ENCODE results near the gene MAVS. TPM values are rescaled to one million over a fixed set of nuclear protein-coding genes. Genes with fewer than 3 reads are reported as not detected.
"Not testable (repeated sequence)": the region's sequence is repeated elsewhere in the genome, so short reads cannot be mapped to it uniquely, and the experiment has no call there.

Gene MAVS
- total RNA-seq, 2 experiments from 2014 or later, result 32.4 to 33.0 TPM

- ChIA-PET CTCF (interaction anchor here (0.6 kb wide), 1 partner anchor 86 kb away, joined by 3 read pairs; no protein-coding TSS in a partner anchor), POLR2A (no interaction called here)
Observed at GRCh38 chr20:3896302-3896701, 49.7 kb downstream of the MAVS start.

DNA sequence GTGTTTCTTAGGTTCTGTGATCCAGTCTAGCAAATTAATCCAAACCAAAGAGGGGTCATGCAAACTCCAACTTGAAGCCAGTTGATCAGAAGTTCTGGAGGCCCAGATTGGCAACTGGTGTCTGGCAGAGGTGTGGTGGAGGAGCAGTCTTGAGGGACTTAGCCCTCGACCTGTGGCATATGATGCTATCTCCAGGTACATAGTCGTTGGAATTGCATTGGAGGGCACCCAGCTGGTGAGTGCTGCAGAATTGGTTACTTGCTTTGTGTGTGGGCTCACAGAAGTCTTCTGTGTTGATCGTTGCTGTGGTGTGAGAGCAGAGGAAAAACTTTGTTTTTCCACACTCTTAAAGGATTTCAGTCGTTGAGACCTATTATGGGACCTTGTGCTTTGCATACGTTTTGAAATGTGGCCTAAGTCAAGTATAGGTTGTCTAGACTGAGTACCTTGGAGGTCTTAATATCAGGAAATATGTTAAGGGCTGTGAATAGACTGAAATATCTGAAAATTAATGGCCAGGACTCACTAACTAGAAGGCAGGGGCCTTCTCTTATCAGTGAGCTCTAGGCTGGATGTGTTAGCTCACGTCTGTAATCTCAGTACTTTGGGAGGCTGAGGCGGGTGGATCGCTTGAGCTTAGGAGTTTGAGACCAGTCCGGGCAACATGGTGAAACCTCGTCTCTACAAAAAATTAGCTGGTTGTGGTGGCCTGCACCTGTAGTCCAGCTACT is 50.4 kb downstream of the MAVS start:
- CTCF ChIA-PET, result interaction anchor here (0.8 kb wide), 1 partner anchor 93 kb away, joined by 3 read pairs; no protein-coding TSS in a partner anchor
- POLR2A ChIA-PET, result no interaction called here

GRCh38 chr20:3898181-3898580 is 51.5 kb downstream of the MAVS start:
- CTCF ChIA-PET, result not testable (repeated sequence)
- POLR2A ChIA-PET, result interaction anchor here (0.6 kb wide), 1 partner anchor 109 kb away, joined by 3 read pairs; no protein-coding TSS in a partner anchor

DNA sequence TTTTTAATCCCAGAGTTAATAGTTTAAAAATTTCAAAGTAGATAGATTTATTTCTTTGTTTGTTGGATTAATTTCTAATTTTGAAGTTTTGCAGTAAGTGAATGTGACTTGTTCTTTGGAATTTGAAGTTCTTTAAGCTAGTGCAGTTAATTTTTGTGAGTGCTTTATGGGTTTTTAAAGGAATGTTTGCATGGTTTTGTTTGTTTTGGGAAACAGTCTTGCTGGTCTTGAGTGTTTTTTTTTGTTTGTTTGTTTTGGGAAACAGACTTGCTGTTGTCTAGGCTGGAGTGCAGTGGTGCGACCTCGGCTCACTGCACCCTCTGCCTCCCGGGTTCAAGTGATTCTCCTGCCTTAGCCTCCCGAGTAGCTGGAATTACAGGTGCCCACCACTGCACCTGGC is 52.0 kb downstream of the MAVS start:
- CTCF ChIA-PET, result interaction anchor here (0.6 to 0.8 kb wide), 2 partner anchors 16 to 85 kb away, joined by 3 read pairs; no protein-coding TSS in a partner anchor
- POLR2A ChIA-PET, result no interaction called here

DNA sequence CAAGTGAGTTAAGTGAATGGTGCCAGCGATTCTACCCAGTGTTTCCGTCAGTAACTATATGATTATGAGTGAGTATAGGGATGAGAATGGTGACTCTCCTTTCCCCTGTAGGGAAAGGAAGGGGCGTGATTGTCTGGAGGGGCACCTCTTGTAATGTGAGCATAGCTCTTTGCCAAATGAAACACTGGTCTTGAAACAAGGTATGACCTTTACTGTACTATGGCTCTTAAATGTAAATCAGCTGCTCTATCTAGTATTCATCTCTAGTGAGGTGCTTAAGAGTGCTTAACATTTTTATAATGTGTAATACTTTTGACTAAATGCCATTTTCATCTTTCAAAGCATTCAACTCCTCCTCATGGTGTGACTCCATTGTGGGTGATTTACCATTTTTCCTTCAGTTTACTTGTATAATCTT is 53.6 kb downstream of the MAVS start:
- CTCF ChIA-PET, result interaction anchor here (0.6 kb wide), 1 partner anchor 11 kb away, joined by 3 read pairs; the partner anchor contains the start of gene PANK2
- POLR2A ChIA-PET, result interaction anchor here (0.6 to 0.7 kb wide), 2 partner anchors 131 to 1284 kb away, joined by 4 to 8 read pairs; no protein-coding TSS in a partner anchor

GRCh38 chr20:3901028-3901705 is 54.5 kb downstream of the MAVS start:
- POLR2A ChIA-PET, result interaction anchor here (0.7 to 1.1 kb wide), 2 partner anchors 10 to 183 kb away, joined by 3 to 4 read pairs; no protein-coding TSS in a partner anchor
- CTCF ChIA-PET, result interaction anchor here (0.6 kb wide), 1 partner anchor 351 kb away, joined by 4 read pairs; no protein-coding TSS in a partner anchor

DNA sequence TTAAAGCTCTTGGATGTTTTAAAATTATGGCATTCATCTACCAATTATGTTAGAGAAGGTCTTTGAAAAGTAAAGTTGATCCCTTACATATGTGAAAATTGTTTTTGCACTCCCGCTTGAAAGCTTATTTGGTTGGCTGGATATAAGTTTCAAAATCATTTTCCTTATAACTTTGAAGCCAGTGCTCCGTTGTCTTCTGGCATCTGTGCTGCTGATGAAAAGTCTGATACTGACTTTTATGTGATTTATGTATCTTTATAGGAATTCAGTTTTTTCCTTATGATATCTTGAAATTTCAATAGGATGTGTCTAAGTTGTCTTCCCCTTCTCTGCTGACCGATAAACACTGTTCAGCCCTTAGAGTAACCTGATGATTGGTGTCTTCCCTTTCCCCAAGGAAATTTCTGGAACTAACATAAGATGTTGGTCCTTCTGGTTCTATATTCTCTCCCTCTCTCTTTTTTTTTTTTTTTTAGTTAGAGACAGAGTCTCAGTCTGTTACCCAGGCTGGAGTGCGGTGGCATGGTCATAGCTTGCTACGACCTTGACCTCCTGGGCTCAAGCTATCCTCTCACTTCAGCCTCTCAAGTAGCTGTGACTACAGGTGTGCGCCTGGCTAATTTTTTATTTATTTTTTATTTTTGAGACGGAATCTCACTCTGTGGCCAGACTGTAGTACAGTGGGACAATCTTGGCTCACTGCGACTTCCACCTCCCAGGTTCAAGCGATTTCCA is 55.2 kb downstream of the MAVS start:
- ChIA-PET POLR2A (interaction anchor here (0.7 to 1.1 kb wide), 3 partner anchors 10 to 182 kb away, joined by 3 to 4 read pairs (median 4); no protein-coding TSS in a partner anchor), CTCF (no interaction called here)

- CTCF ChIA-PET, result no interaction called here
- POLR2A ChIA-PET, result interaction anchor here (0.6 to 0.7 kb wide), 2 partner anchors 88 to 107 kb away, joined by 4 to 9 read pairs; no protein-coding TSS in a partner anchor
Observed at GRCh38 chr20:3902446-3902845, 55.8 kb downstream of the MAVS start.

GRCh38 chr20:3904224-3904623 is 57.6 kb downstream of the MAVS start:
- ChIA-PET CTCF (no interaction called here), POLR2A (no interaction called here)

GRCh38 chr20:3904857-3905256 is 58.2 kb downstream of the MAVS start:
- ChIA-PET CTCF (interaction anchor here (0.9 kb wide), 1 partner anchor 84 kb away, joined by 3 read pairs; the partner anchor contains the start of gene AP5S1), POLR2A (no interaction called here)

DNA sequence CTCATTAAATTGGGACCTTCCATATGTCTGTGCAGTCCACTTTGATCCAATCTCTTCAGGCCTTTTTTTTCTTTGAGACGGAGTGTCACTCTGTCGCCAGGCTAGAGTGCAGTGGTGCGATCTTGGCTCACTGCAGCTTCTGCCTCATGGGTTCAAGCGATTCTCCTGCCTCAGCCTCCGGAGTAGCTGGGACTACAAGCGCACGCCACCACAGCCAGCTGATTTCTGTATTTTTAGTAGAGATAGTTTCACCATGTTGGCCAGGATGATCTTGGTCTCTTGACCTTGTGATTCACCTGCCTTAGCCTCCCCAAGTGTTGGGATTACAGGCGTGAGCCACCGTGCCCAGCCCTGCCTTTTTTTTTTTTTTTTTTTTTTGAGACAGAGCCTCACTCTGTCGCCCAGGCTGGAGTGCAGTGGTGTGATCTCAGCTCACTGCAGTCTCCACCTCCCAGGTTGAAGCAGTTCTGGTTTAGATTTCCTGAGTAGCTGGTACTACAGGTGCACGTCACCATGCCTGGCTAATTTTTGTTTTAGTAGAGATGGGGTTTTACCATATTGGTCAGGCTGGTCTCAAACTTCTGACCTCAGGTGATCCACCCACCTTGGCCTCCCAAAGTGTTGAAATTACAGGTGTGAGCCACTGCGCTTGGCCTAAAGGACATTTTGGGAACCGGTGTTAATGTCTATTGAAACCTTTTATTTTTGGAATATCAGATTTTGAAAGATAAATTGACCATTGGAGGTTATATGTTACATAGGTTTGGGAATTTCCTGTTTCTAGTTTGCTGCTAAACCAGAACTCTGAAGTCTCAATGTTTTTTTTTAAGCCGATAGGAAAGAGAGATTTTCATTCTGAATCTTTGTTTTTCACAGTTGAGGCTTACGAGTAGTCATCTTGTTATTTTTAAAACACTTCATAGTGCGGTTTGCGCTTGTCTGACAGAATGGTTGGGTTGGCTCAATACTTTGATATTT is 60.4 kb downstream of the MAVS start:
- POLR2A ChIA-PET, result interaction anchor here (0.6 to 1.2 kb wide), 3 partner anchors 16 to 781 kb away, joined by 3 to 7 read pairs (median 3); no protein-coding TSS in a partner anchor
- CTCF ChIA-PET, result interaction anchor here (0.6 to 1.7 kb wide), 6 partner anchors 13 to 179 kb away, joined by 3 to 7 read pairs (median 4); partner anchors contain the start of gene AP5S1

- ChIA-PET POLR2A (no interaction called here), CTCF (no interaction called here)
Observed at GRCh38 chr20:3908667-3909066, 62.0 kb downstream of the MAVS start.

DNA sequence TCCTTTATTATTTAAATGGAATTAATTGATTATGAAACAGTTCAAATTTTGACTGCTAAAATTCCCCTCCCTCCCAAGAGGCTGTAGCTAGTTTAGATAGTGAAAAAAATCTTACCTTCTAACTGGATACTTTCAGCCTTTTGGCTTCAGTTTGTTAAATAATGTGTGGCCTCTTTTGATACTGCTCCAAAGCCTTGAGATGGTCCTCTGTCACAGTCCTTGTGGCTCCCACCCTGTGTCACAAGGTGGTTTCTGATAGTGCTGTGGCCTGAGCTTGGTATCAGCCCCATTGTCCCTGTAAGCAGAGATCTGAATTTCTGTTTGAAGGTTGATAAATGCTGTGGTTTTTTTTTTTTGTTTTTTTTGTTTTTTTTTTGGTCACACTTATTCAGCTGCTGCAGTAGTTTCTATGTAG is 63.3 kb downstream of the MAVS start:
- CTCF ChIA-PET, result no interaction called here

DNA sequence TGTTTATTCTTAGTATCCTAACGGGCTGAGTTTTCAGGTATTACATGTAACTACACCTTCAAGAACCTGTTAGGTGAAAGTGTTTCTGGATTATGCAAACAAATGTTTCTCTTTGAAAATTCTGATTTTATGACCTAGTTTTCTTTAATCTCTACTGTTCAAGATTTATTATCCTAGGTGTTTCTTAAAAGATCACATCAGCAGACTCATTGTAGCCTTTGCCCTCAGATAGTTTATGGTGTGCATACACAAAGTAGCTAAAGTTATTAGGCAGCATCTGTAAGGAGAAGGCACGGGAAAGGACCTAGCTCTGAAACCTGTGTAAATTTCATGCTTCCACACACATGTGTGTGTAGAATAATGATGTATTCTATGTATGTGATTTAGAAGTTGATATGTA is 64.2 kb downstream of the MAVS start:
- ChIA-PET POLR2A (no interaction called here), CTCF (no interaction called here)

More for the DNA sequence above, 63.3 kb downstream of the MAVS start:
- POLR2A ChIA-PET, result interaction anchor here (0.7 to 1.0 kb wide), 2 partner anchors 16 to 96 kb away, joined by 5 to 6 read pairs; no protein-coding TSS in a partner anchor

DNA sequence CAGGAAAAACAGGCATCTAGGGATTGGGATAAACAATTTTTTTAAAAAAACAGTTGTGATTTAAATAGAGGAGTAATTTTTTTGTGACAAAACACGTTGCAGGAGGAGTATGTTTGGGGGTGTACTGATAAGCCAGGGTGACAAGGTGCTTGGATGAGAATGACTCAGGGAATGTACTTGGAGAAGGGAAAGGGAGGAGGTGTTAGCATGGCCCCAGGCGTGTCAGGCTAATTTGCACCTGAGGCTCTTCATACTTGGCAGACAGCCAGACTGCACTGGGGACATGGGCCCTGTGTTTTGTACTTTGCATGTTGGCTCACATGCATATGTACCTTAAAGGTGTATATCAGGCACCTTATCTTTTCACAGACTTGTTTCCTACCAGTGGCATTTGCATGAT is 65.3 kb downstream of the MAVS start:
- ChIA-PET POLR2A (no interaction called here), CTCF (no interaction called here)

DNA sequence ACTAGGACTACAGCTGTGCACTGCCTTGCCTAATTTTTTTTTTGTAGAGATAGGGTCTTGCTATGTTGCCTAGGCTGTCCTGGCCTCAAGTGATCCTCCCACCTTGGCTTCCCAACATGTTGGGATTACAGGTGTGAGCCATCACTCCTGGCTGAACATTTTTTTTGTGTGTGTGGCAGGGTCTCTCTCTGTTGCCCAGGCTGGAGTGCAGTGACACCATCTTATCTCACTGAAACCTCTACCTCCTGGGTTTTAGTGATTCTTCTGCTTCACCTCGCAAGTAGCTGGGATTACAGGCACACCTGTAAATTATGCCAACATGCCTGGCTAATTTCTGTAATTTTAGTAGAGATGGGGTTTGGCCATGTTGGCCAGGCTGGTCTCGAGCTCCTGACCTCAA is 67.8 kb downstream of the MAVS start:
- POLR2A ChIA-PET, result no interaction called here
- CTCF ChIA-PET, result interaction anchor here (1.1 kb wide), 1 partner anchor 16 kb away, joined by 3 read pairs; no protein-coding TSS in a partner anchor

- POLR2A ChIA-PET, result no interaction called here
- CTCF ChIA-PET, result interaction anchor here (1.1 kb wide), 1 partner anchor 17 kb away, joined by 3 read pairs; no protein-coding TSS in a partner anchor
Observed at GRCh38 chr20:3915691-3916090, 69.1 kb downstream of the MAVS start.

GRCh38 chr20:3916364-3916763 is 69.7 kb downstream of the MAVS start:
- ChIA-PET CTCF (no interaction called here), POLR2A (no interaction called here)
